Astrocyte (in vitro differentiated cells and primary cell): ENCODE data around the gene ARSG. TPM values are rescaled to one million over a fixed set of nuclear protein-coding genes. Genes with fewer than 3 reads are reported as not detected.
"Not testable (repeated sequence)": the region's sequence is repeated elsewhere in the genome, so short reads cannot be mapped to it uniquely, and the experiment has no call there.

Experiments
- DNase-seq: peaks from one replicate; pipeline ENCODE4 v3.0.0-alpha.2; 2010; ENCODE audit warnings: low read depth
- FAIRE-seq: peaks from 2 replicates; lab custom pipeline; 2011; peaks lifted over from hg19 to GRCh38; lab: Jason Lieb, UNC
- H2AFZ ChIP-seq: 2 replicates; pipeline ENCODE4 v1.6.0; 2012; ENCODE audit warnings: low read depth, low read length, inconsistent platforms
- H3K27ac ChIP-seq: 2 replicates; pipeline ENCODE4 v1.5.1; 2011; ENCODE audit warnings: low read depth, low read length, inconsistent platforms
- H3K27me3 ChIP-seq: 2 replicates; pipeline ENCODE4 v1.6.0; 2011; ENCODE audit warnings: low read length, inconsistent platforms; ENCODE audit not compliant: insufficient read depth
- H3K36me3 ChIP-seq: 2 replicates; pipeline ENCODE4 v1.5.1; 2011; ENCODE audit warnings: low read length, inconsistent platforms; ENCODE audit not compliant: insufficient read depth
- H3K4me1 ChIP-seq: 2 replicates; pipeline ENCODE4 v1.5.1; 2011; ENCODE audit warnings: low read length, inconsistent platforms; ENCODE audit not compliant: insufficient read depth
- H3K4me2 ChIP-seq: 2 replicates; pipeline ENCODE4 v1.6.0; 2012; ENCODE audit warnings: low read length, inconsistent platforms
- H3K4me3 ChIP-seq: 2 replicates; pipeline ENCODE4 v1.5.1; 2011; ENCODE audit warnings: low read depth, mild to moderate bottlenecking, low read length, inconsistent platforms; ENCODE audit not compliant: insufficient read depth
- H3K79me2 ChIP-seq: 2 replicates; pipeline ENCODE4 v1.6.0; 2012; ENCODE audit warnings: mild to moderate bottlenecking, low read length, inconsistent platforms; ENCODE audit not compliant: insufficient read depth
- H3K9ac ChIP-seq: 2 replicates; pipeline ENCODE4 v1.6.0; 2012; ENCODE audit warnings: mild to moderate bottlenecking, low read length, inconsistent platforms
- H3K9me3 ChIP-seq: 2 replicates; pipeline ENCODE4 v1.5.1; 2012; ENCODE audit warnings: low read depth, mild to moderate bottlenecking, low read length, inconsistent platforms; ENCODE audit not compliant: insufficient read depth
- H4K20me1 ChIP-seq: 2 replicates; pipeline ENCODE4 v1.6.0; 2012; ENCODE audit warnings: low read length, inconsistent platforms; ENCODE audit not compliant: insufficient read depth
- H3K27ac Mint-ChIP-seq: one replicate; pipeline ENCODE4 v1.8.0; 2021; ENCODE audit warnings: mild to moderate bottlenecking, mixed read lengths; ENCODE audit not compliant: unreplicated experiment
- H3K27me3 Mint-ChIP-seq: one replicate; pipeline ENCODE4 v1.8.0; 2021; ENCODE audit warnings: low read depth, mixed read lengths; ENCODE audit not compliant: unreplicated experiment
- H3K36me3 Mint-ChIP-seq: one replicate; pipeline ENCODE4 v1.8.0; 2021; ENCODE audit warnings: low read depth, mixed read lengths; ENCODE audit not compliant: unreplicated experiment
- H3K4me1 Mint-ChIP-seq: one replicate; pipeline ENCODE4 v1.8.0; 2021; ENCODE audit warnings: low read depth, mixed read lengths; ENCODE audit not compliant: unreplicated experiment
- H3K4me3 Mint-ChIP-seq: one replicate; pipeline ENCODE4 v1.8.0; 2021; ENCODE audit warnings: mild to moderate bottlenecking, moderate library complexity, mixed read lengths; ENCODE audit not compliant: unreplicated experiment
- H3K9me3 Mint-ChIP-seq: one replicate; pipeline ENCODE4 v1.8.0; 2021; ENCODE audit warnings: mild to moderate bottlenecking, mixed read lengths; ENCODE audit not compliant: unreplicated experiment
- EZH2 ChIP-seq: IDR thresholded peaks from 2 replicates; pipeline ENCODE4 v1.6.1; 2012; ENCODE audit warnings: mild to moderate bottlenecking, low read length, inconsistent platforms; ENCODE audit not compliant: insufficient read depth
- total RNA-seq: library from RNA; stranded (reverse); gene quantifications from 2 replicates; pipeline ENCODE4 v1.2.1, GENCODE V29; 2021
- TF ChIP-seq, protein P1 (sequence below): IDR thresholded peaks from 2 replicates; pipeline ENCODE4 v1.5.1; 2011; ENCODE audit warnings: low read depth, mild to moderate bottlenecking, inconsistent platforms, low read length, moderate library complexity; ENCODE audit not compliant: insufficient read depth

ARSG gene
- total RNA-seq, 1 donor from 2014 or later: 2.6 TPM

DNA sequence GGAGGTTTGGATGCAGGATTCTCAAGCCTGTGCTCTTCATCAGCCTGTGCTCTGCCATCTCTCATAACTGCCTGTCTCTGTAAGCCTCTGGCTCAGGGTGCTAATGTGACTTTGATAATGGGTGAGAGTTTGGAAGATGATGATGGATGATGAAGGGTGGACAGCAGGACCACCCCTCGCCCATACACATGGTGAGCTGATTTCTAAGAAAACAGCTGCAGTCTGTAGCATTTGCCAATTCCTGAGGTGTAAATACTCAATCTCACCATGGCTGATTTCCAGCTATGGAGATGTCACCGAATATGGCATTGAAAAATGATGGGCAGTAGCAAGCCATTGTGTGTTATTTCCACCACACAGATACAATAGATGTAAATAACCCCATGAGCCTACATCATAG is 74.2 kb downstream of the ARSG start:
- Mint-ChIP-seq H3K36me3 (peaks cover 3% of the 10 kb centered on the region), H3K4me3 (no peak overlapping the region), H3K4me1 (no peaks in the 10 kb centered on the region), H3K27me3 (peaks cover 12% of the 10 kb centered on the region), H3K9me3 (no peaks in the 10 kb centered on the region), H3K27ac (no peak overlapping the region)
- Histone ChIP-seq H3K9me3 (no peaks in the 10 kb centered on the region), H3K4me1 (no peaks in the 10 kb centered on the region), H3K4me3 (no peak overlapping the region), H3K36me3 (no peaks in the 10 kb centered on the region), H3K9ac (no peak overlapping the region), H3K4me2 (no peak overlapping the region), H3K79me2 (no peaks in the 10 kb centered on the region), H2AFZ (no peak overlapping the region), H3K27ac (no peak overlapping the region), H3K27me3 (no peaks in the 10 kb centered on the region), H4K20me1 (no peaks in the 10 kb centered on the region)
- FAIRE-seq (no peak), DNase-seq (no peak)
- TF ChIP-seq, protein P1, sequence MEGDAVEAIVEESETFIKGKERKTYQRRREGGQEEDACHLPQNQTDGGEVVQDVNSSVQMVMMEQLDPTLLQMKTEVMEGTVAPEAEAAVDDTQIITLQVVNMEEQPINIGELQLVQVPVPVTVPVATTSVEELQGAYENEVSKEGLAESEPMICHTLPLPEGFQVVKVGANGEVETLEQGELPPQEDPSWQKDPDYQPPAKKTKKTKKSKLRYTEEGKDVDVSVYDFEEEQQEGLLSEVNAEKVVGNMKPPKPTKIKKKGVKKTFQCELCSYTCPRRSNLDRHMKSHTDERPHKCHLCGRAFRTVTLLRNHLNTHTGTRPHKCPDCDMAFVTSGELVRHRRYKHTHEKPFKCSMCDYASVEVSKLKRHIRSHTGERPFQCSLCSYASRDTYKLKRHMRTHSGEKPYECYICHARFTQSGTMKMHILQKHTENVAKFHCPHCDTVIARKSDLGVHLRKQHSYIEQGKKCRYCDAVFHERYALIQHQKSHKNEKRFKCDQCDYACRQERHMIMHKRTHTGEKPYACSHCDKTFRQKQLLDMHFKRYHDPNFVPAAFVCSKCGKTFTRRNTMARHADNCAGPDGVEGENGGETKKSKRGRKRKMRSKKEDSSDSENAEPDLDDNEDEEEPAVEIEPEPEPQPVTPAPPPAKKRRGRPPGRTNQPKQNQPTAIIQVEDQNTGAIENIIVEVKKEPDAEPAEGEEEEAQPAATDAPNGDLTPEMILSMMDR: no peak
- TF ChIP-seq EZH2: no peak

GRCh38 chr17:68368387-68368786 is 77.1 kb downstream of the ARSG start:
- TF ChIP-seq, protein P1: no peak
- no peak for TF ChIP-seq EZH2
- no peak overlapping the region for H3K27ac Mint-ChIP-seq
- FAIRE-seq: no peak

DNA sequence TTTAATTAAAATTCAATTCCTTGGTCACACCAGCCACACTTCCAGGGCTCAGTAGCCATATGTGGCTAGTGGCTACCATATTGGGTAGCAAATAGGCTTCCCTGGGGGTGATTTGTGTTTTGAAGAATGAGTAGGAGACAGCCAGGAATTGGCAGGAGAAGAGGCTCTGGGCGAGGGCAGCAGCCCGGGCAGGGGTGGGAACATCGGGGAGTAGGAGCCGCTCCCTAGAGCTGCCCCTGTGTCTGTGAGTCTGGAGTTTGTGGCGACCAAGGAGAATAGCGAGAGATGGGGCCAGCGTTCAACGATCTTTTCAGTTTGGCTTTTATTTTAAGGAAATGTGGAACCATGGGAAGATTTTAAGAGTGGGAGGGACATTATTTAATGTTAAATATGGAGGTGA is 84.3 kb downstream of the ARSG start:
- no peak for DNase-seq
- TF ChIP-seq, protein P1: no peak
- no peak for TF ChIP-seq EZH2
- Histone ChIP-seq H3K4me2 (no peak overlapping the region), H3K4me1 (peaks cover 20% of the 10 kb centered on the region), H3K4me3 (no peak overlapping the region), H3K36me3 (no peaks in the 10 kb centered on the region), H3K27me3 (no peaks in the 10 kb centered on the region), H3K9ac (no peak overlapping the region), H3K79me2 (no peaks in the 10 kb centered on the region), H2AFZ (no peak overlapping the region), H3K27ac (no peak overlapping the region), H3K9me3 (no peaks in the 10 kb centered on the region), H4K20me1 (no peaks in the 10 kb centered on the region)
- Mint-ChIP-seq H3K4me1 (peaks cover 10% of the 10 kb centered on the region), H3K36me3 (peaks cover 3% of the 10 kb centered on the region), H3K4me3 (no peak overlapping the region), H3K9me3 (no peaks in the 10 kb centered on the region), H3K27ac (no peak overlapping the region), H3K27me3 (no peaks in the 10 kb centered on the region)
- no peak for FAIRE-seq

More at GRCh38 chr17:68368387-68368786, 77.1 kb downstream of the ARSG start:
- H3K4me3 Mint-ChIP-seq: no peak overlapping the region
- no peaks in the 10 kb centered on the region for H3K9me3 Mint-ChIP-seq
- Histone ChIP-seq H3K9me3 (no peaks in the 10 kb centered on the region), H4K20me1 (no peaks in the 10 kb centered on the region), H3K4me3 (no peak overlapping the region), H3K4me2 (no peak overlapping the region), H3K4me1 (no peaks in the 10 kb centered on the region), H3K79me2 (no peaks in the 10 kb centered on the region), H3K27me3 (no peaks in the 10 kb centered on the region), H2AFZ (no peak overlapping the region), H3K27ac (no peak overlapping the region), H3K9ac (no peak overlapping the region), H3K36me3 (no peaks in the 10 kb centered on the region)
- DNase-seq: no peak
- no peaks in the 10 kb centered on the region for H3K4me1 Mint-ChIP-seq
- peaks cover 2% of the 10 kb centered on the region for H3K27me3 Mint-ChIP-seq
- peaks cover 5% of the 10 kb centered on the region for H3K36me3 Mint-ChIP-seq

DNA sequence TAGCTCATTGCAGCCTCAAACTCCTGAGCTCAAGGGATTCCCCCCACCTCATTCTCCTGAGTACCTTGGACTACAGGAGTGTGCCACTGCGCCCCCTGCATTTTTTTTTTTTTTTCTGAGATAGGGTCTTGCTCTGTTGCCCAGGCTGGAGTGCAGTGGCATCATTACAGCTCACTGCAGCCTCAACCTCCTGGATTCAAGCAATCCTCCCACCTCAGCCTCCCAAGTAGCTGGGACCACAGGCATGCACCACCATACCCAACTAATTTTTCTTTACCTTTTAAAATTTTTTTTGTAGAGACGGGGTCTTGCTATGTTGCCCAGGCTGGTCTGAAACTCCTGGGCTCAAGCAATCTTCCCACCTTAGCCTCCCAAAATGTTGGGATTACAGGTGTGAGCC is 84.9 kb downstream of the ARSG start:
- H3K4me3 Mint-ChIP-seq, H3K4me1 Mint-ChIP-seq, H3K9me3 Mint-ChIP-seq: not testable (repeated sequence)

More for the DNA sequence above, 84.9 kb downstream of the ARSG start:
- H3K27ac Mint-ChIP-seq, H3K27me3 ChIP-seq, H3K9ac ChIP-seq, DNase-seq, H2AFZ ChIP-seq, H3K9me3 ChIP-seq, H3K79me2 ChIP-seq, FAIRE-seq, H3K4me2 ChIP-seq, H3K36me3 Mint-ChIP-seq, H3K36me3 ChIP-seq, H4K20me1 ChIP-seq, H3K27me3 Mint-ChIP-seq, H3K4me3 ChIP-seq, H3K27ac ChIP-seq: not testable (repeated sequence)
- peaks cover 24% of the 10 kb centered on the region for H3K4me1 ChIP-seq
